IMR-90 (cell line): ENCODE data around the gene GDPD5. TPM values are rescaled to one million over a fixed set of nuclear protein-coding genes. Genes with fewer than 3 reads are reported as not detected.

Experiments used
- ATAC-seq: fragments of 200-7000 bp; cut with Tn5 transposase; 2 replicates; pipeline ENCODE4 v1.9.1; 2020; ENCODE audit warnings: low read depth, mild to moderate bottlenecking, moderate library complexity
- BruUV-seq: library from RNA; stranded (reverse); fragments of 400-500 nt; replicated peaks from 2 replicates; lab custom pipeline; 2021; lab: Mats Ljungman, UMichigan
- CTCF ChIA-PET: fragments of 300-600 bp; formaldehyde crosslinking; extraction: SDS; loops from one replicate; lab custom pipeline; 2021; ENCODE audit warnings: antibody characterized with exemption; lab: Yijun Ruan, JAX
- POLR2A ChIA-PET: fragments of 300-600 bp; sonication (Branson Sonifier 250); formaldehyde crosslinking; loops from one replicate; lab custom pipeline; 2022; ENCODE audit warnings: antibody characterized with exemption; ENCODE audit not compliant: unreplicated experiment; lab: Charles Lee
- DNase-seq: peaks from one replicate; pipeline ENCODE4 v3.0.0; 2013
- H2AFZ ChIP-seq: replicated peaks from 2 replicates; pipeline ENCODE3; 2013; ENCODE audit warnings: low read length, mild to moderate bottlenecking; ENCODE audit not compliant: poor library complexity
- H2AK5ac ChIP-seq: 2 replicates; pipeline ENCODE4 v1.6.1; 2013; ENCODE audit warnings: low read depth, low read length, inconsistent platforms
- H2AK9ac ChIP-seq: replicated peaks from 2 replicates; pipeline ENCODE3; 2013; ENCODE audit warnings: mild to moderate bottlenecking, low read depth, low read length, moderate library complexity; ENCODE audit not compliant: poor library complexity
- H2BK120ac ChIP-seq: 2 replicates; pipeline ENCODE4 v1.6.1; 2013; ENCODE audit warnings: low read depth, low read length, inconsistent platforms
- H2BK15ac ChIP-seq: 3 replicates; pipeline ENCODE4 v1.6.1; 2013; ENCODE audit warnings: low read depth, low read length, inconsistent platforms
- H2BK20ac ChIP-seq: 2 replicates; pipeline ENCODE4 v1.6.1; 2013; ENCODE audit warnings: low read depth, mild to moderate bottlenecking, inconsistent platforms, low read length, moderate library complexity
- H2BK5ac ChIP-seq: 2 replicates; pipeline ENCODE4 v1.6.1; 2013; ENCODE audit warnings: mild to moderate bottlenecking, low read depth, low read length, inconsistent platforms; ENCODE audit not compliant: poor library complexity, severe bottlenecking
- H3K14ac ChIP-seq: replicated peaks from 2 replicates; pipeline ENCODE4 v1.6.1; 2013; ENCODE audit warnings: low read depth, low read length, inconsistent platforms
- H3K18ac ChIP-seq: 2 replicates; pipeline ENCODE4 v1.6.1; 2013; ENCODE audit warnings: low read depth, low read length, control low read depth
- H3K23ac ChIP-seq: 2 replicates; pipeline ENCODE4 v1.6.1; 2013; ENCODE audit warnings: low read depth, low read length, inconsistent platforms
- H3K27ac ChIP-seq: 2 replicates; pipeline ENCODE4 v1.5.1; 2013; ENCODE audit warnings: mild to moderate bottlenecking, control low read depth, low read length; ENCODE audit not compliant: insufficient read depth
- H3K27me3 ChIP-seq: 2 replicates; pipeline ENCODE4 v1.6.1; 2013; ENCODE audit warnings: low read length; ENCODE audit not compliant: control insufficient read depth, insufficient read depth
- H3K36me3 ChIP-seq: 2 replicates; pipeline ENCODE4 v1.6.1; 2013; ENCODE audit warnings: low read length, mixed read lengths; ENCODE audit not compliant: control insufficient read depth, insufficient read depth
- H3K4ac ChIP-seq: 2 replicates; pipeline ENCODE4 v1.6.1; 2013; ENCODE audit warnings: low read depth, low read length, inconsistent platforms
- H3K4me1 ChIP-seq: 2 replicates; pipeline ENCODE4 v1.6.1; 2013; ENCODE audit warnings: low read length, mixed read lengths; ENCODE audit not compliant: control insufficient read depth, insufficient read depth
- H3K4me2 ChIP-seq: 2 replicates; pipeline ENCODE4 v1.6.1; 2013; ENCODE audit warnings: low read depth, mild to moderate bottlenecking, control low read depth, low read length, moderate library complexity
- H3K4me3 ChIP-seq: 2 replicates; pipeline ENCODE4 v1.5.1; 2013; ENCODE audit warnings: low read depth, mild to moderate bottlenecking, control low read depth, low read length, moderate library complexity; ENCODE audit not compliant: insufficient read depth
- H3K56ac ChIP-seq: 2 replicates; pipeline ENCODE4 v1.6.1; 2013; ENCODE audit warnings: low read length, inconsistent platforms; ENCODE audit not compliant: insufficient read depth; ENCODE audit errors: extremely low read depth
- H3K79me1 ChIP-seq, 2 experiments: 2 replicates each; pipeline ENCODE4 v1.6.1; 2013; ENCODE audit warnings: low read length in 2 of 2, inconsistent platforms in 1 of 2, low read depth in 1 of 2
- H3K9ac ChIP-seq: 2 replicates; pipeline ENCODE4 v1.6.1; 2013; ENCODE audit warnings: low read depth, low read length, control low read depth
- H3K9me1 ChIP-seq: 2 replicates; pipeline ENCODE4 v1.6.1; 2013; ENCODE audit warnings: low read length, inconsistent platforms; ENCODE audit not compliant: insufficient read depth
- H3K9me3 ChIP-seq: 2 replicates; pipeline ENCODE4 v1.6.1; 2013; ENCODE audit warnings: low read length; ENCODE audit not compliant: control insufficient read depth, insufficient read depth
- H4K20me1 ChIP-seq: 2 replicates; pipeline ENCODE4 v1.6.1; 2013; ENCODE audit warnings: low read length, inconsistent platforms; ENCODE audit not compliant: insufficient read depth
- H4K5ac ChIP-seq: 2 replicates; pipeline ENCODE4 v1.6.1; 2013; ENCODE audit warnings: mild to moderate bottlenecking, low read depth, low read length, control low read depth
- H4K8ac ChIP-seq, 2 experiments: 2 replicates each; pipeline ENCODE4 v1.6.1; 2013; ENCODE audit warnings: low read depth in 2 of 2, low read length in 2 of 2, control low read depth in 1 of 2, inconsistent platforms in 1 of 2
- H4K91ac ChIP-seq: 2 replicates; pipeline ENCODE4 v1.6.1; 2013; ENCODE audit warnings: low read depth, low read length, inconsistent platforms; ENCODE audit not compliant: insufficient read depth
- BHLHE40 ChIP-seq: fragments of 150-350 bp; IDR thresholded peaks from 2 replicates; pipeline ENCODE4 v1.6.1; 2016; ENCODE audit warnings: mild to moderate bottlenecking, low read depth, low read length
- CEBPB ChIP-seq: IDR thresholded peaks from 2 replicates; pipeline ENCODE4 v1.6.1; 2012; ENCODE audit warnings: low read depth, low read length, improper control_type of control experiment
- CHD1 ChIP-seq: IDR thresholded peaks from 2 replicates; pipeline ENCODE4 v1.6.1; 2012; ENCODE audit warnings: low read depth, low read length, improper control_type of control experiment
- ELK1 ChIP-seq: fragments of 150-350 bp; IDR thresholded peaks from 2 replicates; pipeline ENCODE4 v1.6.1; 2016; ENCODE audit warnings: low read depth, mild to moderate bottlenecking, low read length, moderate library complexity, borderline replicate concordance
- FOS ChIP-seq: fragments of 150-350 bp; IDR thresholded peaks from 2 replicates; pipeline ENCODE4 v1.6.1; 2016; ENCODE audit warnings: low read depth, low read length
- MAFK ChIP-seq: IDR thresholded peaks from 2 replicates; pipeline ENCODE4 v1.6.1; 2012; ENCODE audit warnings: low read depth, low read length, improper control_type of control experiment
- MAZ ChIP-seq: IDR thresholded peaks from 2 replicates; pipeline ENCODE4 v1.6.1; 2012; ENCODE audit warnings: low read depth, mild to moderate bottlenecking, low read length, improper control_type of control experiment, moderate library complexity, borderline replicate concordance
- MXI1 ChIP-seq: IDR thresholded peaks from 2 replicates; pipeline ENCODE4 v1.6.1; 2012; ENCODE audit warnings: low read depth, mild to moderate bottlenecking, low read length, moderate library complexity, borderline replicate concordance
- NFE2L2 ChIP-seq: fragments of 150-350 bp; IDR thresholded peaks from 2 replicates; pipeline ENCODE4 v1.6.1; 2016; ENCODE audit warnings: low read depth, mild to moderate bottlenecking, low read length
- POLR2A ChIP-seq: IDR thresholded peaks from 2 replicates; pipeline ENCODE4 v1.6.1; 2012; ENCODE audit warnings: mild to moderate bottlenecking, low read depth, low read length
- RAD21 ChIP-seq: IDR thresholded peaks from 2 replicates; pipeline ENCODE4 v1.6.1; 2012; ENCODE audit warnings: low read length, improper control_type of control experiment
- RCOR1 ChIP-seq: IDR thresholded peaks from 2 replicates; pipeline ENCODE4 v1.6.1; 2012; ENCODE audit warnings: mild to moderate bottlenecking, low read length, improper control_type of control experiment; ENCODE audit not compliant: insufficient replicate concordance
- RFX5 ChIP-seq: IDR thresholded peaks from 2 replicates; pipeline ENCODE4 v1.8.0; 2012; ENCODE audit warnings: low read depth, mild to moderate bottlenecking, low read length, moderate library complexity
- SMC3 ChIP-seq: fragments of 150-350 bp; IDR thresholded peaks from 2 replicates; pipeline ENCODE4 v1.6.1; 2016; ENCODE audit warnings: low read depth, mild to moderate bottlenecking, antibody characterized with exemption, low read length, moderate library complexity
- USF2 ChIP-seq: fragments of 150-350 bp; IDR thresholded peaks from 2 replicates; pipeline ENCODE4 v1.6.1; 2017; ENCODE audit warnings: mild to moderate bottlenecking, antibody characterized with exemption, low read length, low read depth
- WGBS, 2 experiments: methylation state at CpG; one replicate each; pipeline versions ENCODE4 v1.1.5 to v1.1.7; 2013; ENCODE audit warnings: missing lambda C conversion rate in 2 of 2; ENCODE audit not compliant: insufficient read length in 1 of 2; ENCODE audit errors: extremely low coverage in 2 of 2; 5-methylcytosine and 5-hydroxymethylcytosine counted together
- dilution Hi-C: fragments of 300-500 bp; cut with HindIII; formaldehyde crosslinking; loops from one replicate; pipeline ENCODE4 v1.14.3; 2018; ENCODE audit warnings: low sequenced_read_pairs; ENCODE audit not compliant: unreplicated experiment
- in situ Hi-C: fragments of 300-500 bp; cut with MboI; formaldehyde crosslinking; loops from 3 replicates; pipeline ENCODE4 v1.14.3; 2019; ENCODE audit warnings: low sequenced_read_pairs, inconsistent platforms, mixed read lengths
- intact Hi-C: fragments of 100-400 bp; cut with micrococcal nuclease; formaldehyde crosslinking; loops from 2 replicates; pipeline ENCODE4 v1.10.0; 2022
- polyA plus RNA-seq, 3 experiments: library from polyadenylated mRNA; depleted of rRNA; stranded (reverse); fragments of >200 nt; gene quantifications; 2 replicates each; pipeline ENCODE4 v1.2.3, GENCODE V29; 2012; ENCODE audit warnings: low replicate concordance in 1 of 3
- total RNA-seq: library from RNA; depleted of rRNA; stranded (reverse); fragments of >200 nt; gene quantifications from 2 replicates; pipeline ENCODE4 v1.2.3, GENCODE V29; 2012

Gene GDPD5
- total and polyA plus RNA-seq, 2 of the 4 experiments (the other 2 are of a cell fraction) = 2.0 to 7.9 TPM

GRCh38 chr11:75526192-75526541 is 426 bp upstream of the GDPD5 start:
- H4K8ac ChIP-seq = peak overlapping the region; percentile 78 to 92
- no TSS peak for BruUV-seq
- H2BK5ac ChIP-seq = no peak overlapping the region
- H2BK15ac ChIP-seq = no peak overlapping the region; the same call in 2 of the 3 replicates
- peak overlapping the region; percentile 94 for H3K4me2 ChIP-seq
- H3K18ac ChIP-seq = peak overlapping the region; percentile 3; the same call in 1 of the 2 replicates
- intact Hi-C loops = loop anchor here (2.0 kb wide), 1 partner anchor 37 kb away; the partner anchor contains the start of gene SERPINH1
- H3K9me3 ChIP-seq = no peaks in the 10 kb centered on the region
- H3K79me1 ChIP-seq = peaks cover 0 to 4% of the 10 kb centered on the region in 2 experiments; a peak in 3 of 4 replicates
- H2AFZ ChIP-seq = peak overlapping the region; percentile 93
- dilution Hi-C loops = no loop called here
- H2BK120ac ChIP-seq = peak overlapping the region; percentile 27; the same call in 1 of the 2 replicates
- ATAC-seq = peak; percentile 1; the same call in 1 of the 2 replicates
- in situ Hi-C loops = loop anchor here (25.0 kb wide), 1 partner anchor 239 kb away; no protein-coding TSS in a partner anchor
- peaks cover 3% of the 10 kb centered on the region; the same call in 1 of the 2 replicates for H4K20me1 ChIP-seq
- H3K56ac ChIP-seq = peak overlapping the region; percentile 53; the same call in 1 of the 2 replicates
- H3K27ac ChIP-seq = peak overlapping the region; percentile 22; the same call in 1 of the 2 replicates
- H3K4ac ChIP-seq = peak overlapping the region; percentile 64
- H3K9me1 ChIP-seq = 0 out of 2 replicates have a peak, but pooled peaks cover 4% of the 10 kb centered on the region
- H3K4me1 ChIP-seq = no peaks in the 10 kb centered on the region; the same call in 1 of the 2 replicates
- peak overlapping the region; percentile 71 for H3K14ac ChIP-seq
- peak overlapping the region; percentile 47 for H3K4me3 ChIP-seq
- 0% methylated on average over 3 of the region's 21 CpGs; no CpG with 5 or more reads in 1 of the 2 experiments for WGBS, 2 experiments
- H3K36me3 ChIP-seq = no peaks in the 10 kb centered on the region
- no peak overlapping the region for H2BK20ac ChIP-seq
- H4K91ac ChIP-seq = peak overlapping the region; percentile 31
- H3K9ac ChIP-seq = peak overlapping the region; percentile 78
- H2AK9ac ChIP-seq = peak overlapping the region; percentile 62
- peak overlapping the region; percentile 51 for H4K5ac ChIP-seq
- 0 out of 2 replicates have a peak overlapping the region, but pooled peaks have one; percentile 37 for H2AK5ac ChIP-seq
- no peak for DNase-seq
- CTCF ChIA-PET = interaction anchor here (0.6 kb wide), 1 partner anchor 180 kb away, joined by 3 read pairs; no protein-coding TSS in a partner anchor
- H3K27me3 ChIP-seq = peaks cover 10% of the 10 kb centered on the region; the same call in 1 of the 2 replicates
- POLR2A ChIA-PET = no interaction called here
- peak overlapping the region; percentile 90 for H3K23ac ChIP-seq
- no peak for TF ChIP-seq USF2
- TF ChIP-seq RFX5 = no peak
- no peak for TF ChIP-seq MAZ
- no peak for TF ChIP-seq FOS
- TF ChIP-seq RCOR1 = no peak
- TF ChIP-seq ELK1 = no peak
- no peak for TF ChIP-seq MAFK
- TF ChIP-seq CHD1 = no peak
- TF ChIP-seq POLR2A = no peak
- no peak for TF ChIP-seq NFE2L2
- TF ChIP-seq BHLHE40 = no peak
- TF ChIP-seq RAD21 = no peak
- no peak for TF ChIP-seq CEBPB
- TF ChIP-seq SMC3 = no peak
- no peak for TF ChIP-seq MXI1
